K562 (cell line): ENCODE data around the gene STK11. TPM values are rescaled to one million over a fixed set of nuclear protein-coding genes. Genes with fewer than 3 reads are reported as not detected.

Source experiments
- ATF2 ChIP-seq: sonication (generic); formaldehyde crosslinking; IDR thresholded peaks from 2 replicates; pipeline ENCODE4 v1.8.1; 2022; ENCODE audit warnings: missing genetic modification reagents
- CHCHD3 ChIP-seq: fragments of 250-450 bp; sonication (Bioruptor Pico); IDR thresholded peaks from 2 replicates; pipeline ENCODE4 v2.1.2; 2022; ENCODE audit warnings: mild to moderate bottlenecking
- DMBX1 ChIP-seq: fragments of 250-450 bp; sonication (Bioruptor Pico); IDR thresholded peaks from 2 replicates; pipeline ENCODE4 v1.8.0; 2022; ENCODE audit warnings: inconsistent platforms, mild to moderate bottlenecking, moderate library complexity, borderline replicate concordance
- GABPA ChIP-seq: fragments of 200-800 bp; sonication (Bioruptor generic); conservative IDR thresholded peaks from 2 replicates; pipeline ENCODE4 v1.6.1; 2016; ENCODE audit warnings: low read depth, missing genetic modification characterization, missing compliant biosample characterization
- HNRNPLL ChIP-seq: fragments of 200-400 bp; formaldehyde crosslinking; IDR thresholded peaks from 2 replicates; pipeline ENCODE4 v1.6.1; 2017; ENCODE audit warnings: low read length, low read depth, mild to moderate bottlenecking; ENCODE audit not compliant: poor library complexity, severe bottlenecking
- KDM5B ChIP-seq: fragments of 200-600 bp; sonication (generic); IDR thresholded peaks from 2 replicates; pipeline ENCODE4 v1.6.1; 2012; ENCODE audit warnings: low read depth, mild to moderate bottlenecking, moderate library complexity, low read length, control low read depth, inconsistent platforms; ENCODE audit not compliant: insufficient replicate concordance
- KLF10 ChIP-seq: fragments of 250-450 bp; sonication (Bioruptor Pico); IDR thresholded peaks from 2 replicates; pipeline ENCODE4 v1.6.1; 2021; ENCODE audit warnings: matching md5 sums
- L3MBTL2 ChIP-seq: fragments of 450-650 bp; IDR thresholded peaks from 2 replicates; pipeline ENCODE4 v1.6.1; 2016; ENCODE audit warnings: mild to moderate bottlenecking, moderate library complexity
- PCBP1 ChIP-seq: fragments of 200-400 bp; formaldehyde crosslinking; IDR thresholded peaks from 2 replicates; pipeline ENCODE4 v1.6.1; 2018; ENCODE audit warnings: mild to moderate bottlenecking, low read depth, low read length; ENCODE audit not compliant: poor library complexity, severe bottlenecking
- PHF20 ChIP-seq: fragments of 450-650 bp; IDR thresholded peaks from 2 replicates; pipeline ENCODE4 v1.6.1; 2018; ENCODE audit not compliant: partially characterized antibody
- POLR2G ChIP-seq: fragments of 200-400 bp; formaldehyde crosslinking; IDR thresholded peaks from 2 replicates; pipeline ENCODE4 v1.6.1; 2017; ENCODE audit warnings: low read depth, mild to moderate bottlenecking, antibody characterized with exemption, low read length, moderate library complexity
- SMAD2 ChIP-seq: fragments of 150-350 bp; IDR thresholded peaks from 2 replicates; pipeline ENCODE4 v1.6.1; 2014; ENCODE audit warnings: low read depth, mild to moderate bottlenecking, low read length
- SUPT5H ChIP-seq: fragments of 450-650 bp; IDR thresholded peaks from 2 replicates; pipeline ENCODE4 v1.6.1; 2016
- WHSC1 ChIP-seq: IDR thresholded peaks from one replicate; pipeline ENCODE4 v1.6.1; 2012; ENCODE audit warnings: low read length, control low read depth, inconsistent platforms
- YY1 ChIP-seq, 3 experiments: IDR thresholded peaks; 2 replicates each; pipeline ENCODE4 v1.6.1; 2011; ENCODE audit warnings: low read length in 2 of 3, mild to moderate bottlenecking in 2 of 3, moderate library complexity in 2 of 3, borderline replicate concordance in 1 of 3, control low read depth in 1 of 3, low read depth in 1 of 3; ENCODE audit not compliant: insufficient read depth in 3 of 3, insufficient replicate concordance in 2 of 3, control insufficient read depth in 1 of 3, insufficient read length in 1 of 3; ENCODE audit errors: extremely low read depth in 1 of 3
- ZNF263 ChIP-seq: sonication (generic); formaldehyde crosslinking; IDR thresholded peaks from 2 replicates; pipeline ENCODE4 v1.8.0; 2022; ENCODE audit warnings: mild to moderate bottlenecking, missing genetic modification reagents, borderline replicate concordance
- polyA plus RNA-seq, 8 experiments: library from polyadenylated mRNA; depleted of rRNA in 4 of 8; stranded (reverse) in 5 of 8; unstranded in 3 of 8; fragments of >200 nt; fragmentation: Nextera tagmentation in 2 of 8; fragmentation: Illumina TruSeq in 1 of 8; extraction: Ambion mirVana in 2 of 8; extraction: Trizol in 1 of 8; gene quantifications; 2 replicates each; pipeline versions ENCODE4 v1.2.1 to v1.2.3, GENCODE V29; 2011 to 2014; ENCODE audit warnings: inconsistent platforms in 1 of 8, missing spikeins in 1 of 8
- total RNA-seq, 7 experiments: library from RNA; depleted of rRNA in 6 of 7; stranded (reverse); fragments of >200 nt in 6 of 7; fragmentation: Illumina TruSeq in 2 of 7; extraction: Trizol in 2 of 7; gene quantifications; 2 replicates each; pipeline versions ENCODE4 v1.2.1 to v1.2.3, GENCODE V29; 2011 to 2021; ENCODE audit warnings: low replicate concordance in 1 of 7
- TF ChIP-seq, protein P1 (sequence below): fragments of 250-450 bp; sonication (Bioruptor Pico); IDR thresholded peaks from 2 replicates; pipeline ENCODE4 v1.8.0; 2022; ENCODE audit warnings: moderate library complexity, mild to moderate bottlenecking, inconsistent platforms
- TF ChIP-seq, protein P2 (sequence below), 2 experiments: fragments of 450-650 bp in 1 of 2; IDR thresholded peaks; 2 replicates each; pipeline ENCODE4 v1.6.1; 2011 to 2017; ENCODE audit warnings: low read depth in 2 of 2, antibody characterized with exemption in 1 of 2, borderline replicate concordance in 1 of 2, low read length in 1 of 2, mild to moderate bottlenecking in 1 of 2, mixed read lengths in 1 of 2; ENCODE audit not compliant: control insufficient read depth in 1 of 2

Gene STK11
- total and polyA plus RNA-seq, 9 of the 15 experiments (the other 6 are each of a cell fraction or from before 2014, with no cell fraction given): 0.15 to 96.5 (median 31.7) TPM

DNA sequence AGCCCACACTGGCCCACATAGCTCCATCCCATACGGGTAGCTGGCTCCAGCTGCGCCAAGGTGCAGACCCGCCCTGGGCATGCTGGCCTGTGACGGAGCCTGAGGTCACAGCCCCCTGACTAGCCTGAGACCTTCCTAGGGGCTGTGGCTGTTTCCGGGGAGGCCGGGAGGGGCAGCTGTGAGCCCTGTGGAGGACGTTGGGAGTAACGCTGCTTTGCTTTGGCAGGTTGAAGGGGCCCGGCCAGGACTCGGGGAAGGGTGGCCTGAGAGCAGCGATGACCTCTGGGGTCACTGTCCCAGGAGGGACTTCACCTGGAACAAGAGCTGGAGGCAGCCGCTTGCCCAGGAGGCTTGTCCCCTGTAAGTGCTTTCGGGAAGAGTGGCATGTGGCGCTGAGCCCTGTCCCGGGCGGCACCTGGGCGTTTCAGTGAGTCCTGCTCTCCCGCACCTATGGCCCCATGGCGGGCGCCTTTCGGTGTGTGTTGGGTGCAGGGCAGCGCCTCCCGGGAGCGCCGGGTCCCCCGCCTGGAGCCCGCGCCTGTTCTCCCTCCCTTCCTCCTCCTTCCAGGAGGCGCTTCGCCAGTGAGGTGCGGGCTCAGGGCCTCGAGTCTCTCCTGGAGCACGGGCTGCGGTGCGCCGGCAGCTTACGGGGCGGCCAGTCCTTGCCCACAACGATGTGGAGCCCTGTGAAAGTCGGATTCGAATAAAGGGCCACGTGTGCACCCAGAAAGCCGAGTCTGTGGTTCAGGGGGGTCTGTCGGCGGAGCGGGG, 68.7 kb downstream of the STK11 start (continued):
- TF ChIP-seq DMBX1: peak; percentile 19; the same call in 1 of the 2 replicates
- TF ChIP-seq L3MBTL2: peak; percentile 79; the same call in 1 of the 2 replicates
- no peak for TF ChIP-seq WHSC1
- TF ChIP-seq HNRNPLL: no peak
- TF ChIP-seq CHCHD3 (CRISPR knock-in tag): no peak
- TF ChIP-seq SMAD2: no peak
- TF ChIP-seq GABPA: no peak
- peak; percentile 33 for TF ChIP-seq KDM5B
- TF ChIP-seq PHF20: peak; percentile 27
- peak; percentile 82 for TF ChIP-seq ZNF263
- no peak for TF ChIP-seq KLF10 (CRISPR knock-in tag)
- TF ChIP-seq YY1 (IDR thresholded peaks at IDR 0.05; ENCODE audit: borderline replicate concordance in 1 of 3, control insufficient read depth in 1 of 3, extremely low read depth in 1 of 3, insufficient read depth in 3 of 3, insufficient read length in 1 of 3, insufficient replicate concordance in 2 of 3, low read depth in 1 of 3, low read length in 2 of 3): peak in 1 of 3 experiments; percentile 45
- TF ChIP-seq, protein P1, sequence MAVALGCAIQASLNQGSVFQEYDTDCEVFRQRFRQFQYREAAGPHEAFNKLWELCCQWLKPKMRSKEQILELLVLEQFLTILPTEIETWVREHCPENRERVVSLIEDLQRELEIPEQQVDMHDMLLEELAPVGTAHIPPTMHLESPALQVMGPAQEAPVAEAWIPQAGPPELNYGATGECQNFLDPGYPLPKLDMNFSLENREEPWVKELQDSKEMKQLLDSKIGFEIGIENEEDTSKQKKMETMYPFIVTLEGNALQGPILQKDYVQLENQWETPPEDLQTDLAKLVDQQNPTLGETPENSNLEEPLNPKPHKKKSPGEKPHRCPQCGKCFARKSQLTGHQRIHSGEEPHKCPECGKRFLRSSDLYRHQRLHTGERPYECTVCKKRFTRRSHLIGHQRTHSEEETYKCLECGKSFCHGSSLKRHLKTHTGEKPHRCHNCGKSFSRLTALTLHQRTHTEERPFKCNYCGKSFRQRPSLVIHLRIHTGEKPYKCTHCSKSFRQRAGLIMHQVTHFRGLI (CRISPR knock-in tag): no peak
- TF ChIP-seq POLR2G: peak; percentile 45
- TF ChIP-seq ATF2: no peak
- TF ChIP-seq, protein P2, sequence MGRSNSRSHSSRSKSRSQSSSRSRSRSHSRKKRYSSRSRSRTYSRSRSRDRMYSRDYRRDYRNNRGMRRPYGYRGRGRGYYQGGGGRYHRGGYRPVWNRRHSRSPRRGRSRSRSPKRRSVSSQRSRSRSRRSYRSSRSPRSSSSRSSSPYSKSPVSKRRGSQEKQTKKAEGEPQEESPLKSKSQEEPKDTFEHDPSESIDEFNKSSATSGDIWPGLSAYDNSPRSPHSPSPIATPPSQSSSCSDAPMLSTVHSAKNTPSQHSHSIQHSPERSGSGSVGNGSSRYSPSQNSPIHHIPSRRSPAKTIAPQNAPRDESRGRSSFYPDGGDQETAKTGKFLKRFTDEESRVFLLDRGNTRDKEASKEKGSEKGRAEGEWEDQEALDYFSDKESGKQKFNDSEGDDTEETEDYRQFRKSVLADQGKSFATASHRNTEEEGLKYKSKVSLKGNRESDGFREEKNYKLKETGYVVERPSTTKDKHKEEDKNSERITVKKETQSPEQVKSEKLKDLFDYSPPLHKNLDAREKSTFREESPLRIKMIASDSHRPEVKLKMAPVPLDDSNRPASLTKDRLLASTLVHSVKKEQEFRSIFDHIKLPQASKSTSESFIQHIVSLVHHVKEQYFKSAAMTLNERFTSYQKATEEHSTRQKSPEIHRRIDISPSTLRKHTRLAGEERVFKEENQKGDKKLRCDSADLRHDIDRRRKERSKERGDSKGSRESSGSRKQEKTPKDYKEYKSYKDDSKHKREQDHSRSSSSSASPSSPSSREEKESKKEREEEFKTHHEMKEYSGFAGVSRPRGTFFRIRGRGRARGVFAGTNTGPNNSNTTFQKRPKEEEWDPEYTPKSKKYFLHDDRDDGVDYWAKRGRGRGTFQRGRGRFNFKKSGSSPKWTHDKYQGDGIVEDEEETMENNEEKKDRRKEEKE (IDR thresholded peaks at IDR 0.05; ENCODE audit: borderline replicate concordance in 1 of 2, control insufficient read depth in 1 of 2, low read depth in 2 of 2, low read length in 1 of 2): no peak
- 0 out of 2 replicates have a peak, but pooled peaks have one; percentile 9 for TF ChIP-seq SUPT5H
- peak; percentile 28 for TF ChIP-seq PCBP1
